Calu3 (cell line): ENCODE measurements around the gene SLAIN2. TPM values are rescaled to one million over a fixed set of nuclear protein-coding genes. Genes with fewer than 3 reads are reported as not detected.

Experiments
- BruUV-seq: library from RNA; stranded (reverse); fragments of 400-500 nt; replicated peaks from 2 replicates; lab custom pipeline; 2021; lab: Mats Ljungman, UMichigan
- CTCF ChIA-PET: fragments of 300-600 bp; sonication (Branson Sonifier 250); formaldehyde crosslinking; loops from one replicate; lab custom pipeline; 2022; ENCODE audit warnings: antibody characterized with exemption; lab: Charles Lee
- DNase-seq: peaks from one replicate; pipeline ENCODE4 v3.0.0; 2022
- H3K27ac Mint-ChIP-seq: one replicate; pipeline ENCODE4 v1.8.0; 2022; ENCODE audit warnings: mixed read lengths; ENCODE audit not compliant: unreplicated experiment
- H3K27me3 Mint-ChIP-seq: one replicate; pipeline ENCODE4 v1.8.0; 2022; ENCODE audit warnings: mixed read lengths; ENCODE audit not compliant: unreplicated experiment
- H3K36me3 Mint-ChIP-seq: one replicate; pipeline ENCODE4 v1.8.0; 2022; ENCODE audit warnings: mild to moderate bottlenecking, moderate library complexity, mixed read lengths; ENCODE audit not compliant: insufficient read depth, unreplicated experiment
- H3K4me1 Mint-ChIP-seq: one replicate; pipeline ENCODE4 v1.8.0; 2022; ENCODE audit warnings: mild to moderate bottlenecking, low read depth, mixed read lengths; ENCODE audit not compliant: unreplicated experiment
- H3K4me3 Mint-ChIP-seq: one replicate; pipeline ENCODE4 v1.8.0; 2022; ENCODE audit warnings: mild to moderate bottlenecking, low read depth, moderate library complexity, mixed read lengths; ENCODE audit not compliant: unreplicated experiment
- H3K9me3 Mint-ChIP-seq: one replicate; pipeline ENCODE4 v1.8.0; 2022; ENCODE audit warnings: low read depth, mixed read lengths; ENCODE audit not compliant: unreplicated experiment
- CTCF ChIP-seq: fragments of 200-600 bp; IDR thresholded peaks from one replicate; pipeline ENCODE4 v1.8.0; 2022; ENCODE audit warnings: antibody characterized with exemption; ENCODE audit not compliant: unreplicated experiment
- intact Hi-C: fragments of 100-400 bp; cut with micrococcal nuclease; formaldehyde crosslinking; loops from one replicate; pipeline ENCODE4 v1.10.0; 2022; ENCODE audit not compliant: unreplicated experiment
- total RNA-seq: library from RNA; stranded (reverse); gene quantifications from 2 replicates; pipeline ENCODE4 v1.2.3, GENCODE V29; 2022

SLAIN2 gene
- total RNA-seq, 1 experiment from 2014 or later, result 44.1 TPM

- Mint-ChIP-seq H3K27ac (no peak overlapping the region), H3K4me3 (no peak overlapping the region)
Measured at GRCh38 chr4:48321312-48321711, 20.0 kb upstream of the SLAIN2 start.

GRCh38 chr4:48322063-48322462 is 19.3 kb upstream of the SLAIN2 start:
- DNase-seq, result no peak
- Mint-ChIP-seq H3K4me3 (no peak overlapping the region), H3K36me3 (no peaks in the 10 kb centered on the region), H3K4me1 (peaks cover 9% of the 10 kb centered on the region), H3K27ac (no peak overlapping the region), H3K27me3 (no peaks in the 10 kb centered on the region), H3K9me3 (no peaks in the 10 kb centered on the region)
- no peak for TF ChIP-seq CTCF
- CTCF ChIA-PET, result no interaction called here
- BruUV-seq, result no TSS peak
- intact Hi-C loops, result no loop called here

More at GRCh38 chr4:48321312-48321711, 20.0 kb upstream of the SLAIN2 start:
- TF ChIP-seq CTCF, result no peak
- Mint-ChIP-seq H3K36me3 (no peaks in the 10 kb centered on the region), H3K27me3 (no peaks in the 10 kb centered on the region), H3K9me3 (no peaks in the 10 kb centered on the region), H3K4me1 (peaks cover 9% of the 10 kb centered on the region)
- DNase-seq, result no peak
- BruUV-seq, result no TSS peak
- intact Hi-C loops, result no loop called here
- CTCF ChIA-PET, result no interaction called here

GRCh38 chr4:48324281-48324680 is 17.0 kb upstream of the SLAIN2 start:
- Mint-ChIP-seq H3K4me1 (peaks cover 6% of the 10 kb centered on the region), H3K9me3 (no peaks in the 10 kb centered on the region), H3K36me3 (no peaks in the 10 kb centered on the region), H3K27ac (no peak overlapping the region), H3K4me3 (no peak overlapping the region), H3K27me3 (no peaks in the 10 kb centered on the region)
- TF ChIP-seq CTCF, result no peak
- intact Hi-C loops, result no loop called here
- CTCF ChIA-PET, result no interaction called here
- no peak for DNase-seq
- no TSS peak for BruUV-seq

GRCh38 chr4:48329193-48329592 is 12.1 kb upstream of the SLAIN2 start:
- CTCF ChIA-PET, result no interaction called here
- no peaks in the 10 kb centered on the region for H3K9me3 Mint-ChIP-seq
- no peak for DNase-seq
- H3K4me3 Mint-ChIP-seq, result no peak overlapping the region
- no peak for TF ChIP-seq CTCF
- intact Hi-C loops, result no loop called here
- no TSS peak for BruUV-seq
- H3K36me3 Mint-ChIP-seq, result no peaks in the 10 kb centered on the region
- H3K27ac Mint-ChIP-seq, result no peak overlapping the region
- no peaks in the 10 kb centered on the region for H3K27me3 Mint-ChIP-seq
- H3K4me1 Mint-ChIP-seq, result peaks cover 9% of the 10 kb centered on the region

- Mint-ChIP-seq H3K36me3 (no peaks in the 10 kb centered on the region), H3K9me3 (no peaks in the 10 kb centered on the region), H3K27ac (no peak overlapping the region), H3K4me3 (no peak overlapping the region), H3K27me3 (no peaks in the 10 kb centered on the region), H3K4me1 (peaks cover 9% of the 10 kb centered on the region)
- TF ChIP-seq CTCF, result no peak
- CTCF ChIA-PET, result no interaction called here
- no TSS peak for BruUV-seq
- DNase-seq, result no peak
- intact Hi-C loops, result no loop called here
Measured at GRCh38 chr4:48329976-48330375, 11.4 kb upstream of the SLAIN2 start.
